Neural progenitor cell (in vitro differentiated cells): ENCODE results near the gene RIMS1. TPM values are rescaled to one million over a fixed set of nuclear protein-coding genes. Genes with fewer than 3 reads are reported as not detected.

Source experiments
- DNase-seq: peaks from one replicate; pipeline ENCODE4 v3.0.0-alpha.2; 2016; ENCODE audit warnings: low spot score
- H2AFZ ChIP-seq: fragments of 200-600 bp; sonication (generic); replicated peaks from 2 replicates; pipeline ENCODE4 v1.6.1; 2016; ENCODE audit warnings: antibody characterized with exemption
- H3F3A ChIP-seq: fragments of 200-600 bp; sonication (generic); 2 replicates; pipeline ENCODE4 v1.6.1; 2016; ENCODE audit warnings: antibody characterized with exemption, low read depth
- H3K27ac ChIP-seq: fragments of 200-600 bp; sonication (generic); 2 replicates; pipeline ENCODE4 v1.5.1; 2016; ENCODE audit warnings: mild to moderate bottlenecking
- H3K27me3 ChIP-seq: fragments of 200-600 bp; sonication (generic); 2 replicates; pipeline ENCODE4 v1.6.1; 2016; ENCODE audit warnings: mild to moderate bottlenecking, moderate library complexity
- H3K36me3 ChIP-seq: fragments of 200-600 bp; sonication (generic); 2 replicates; pipeline ENCODE4 v1.5.1; 2016
- H3K4me1 ChIP-seq: fragments of 200-600 bp; sonication (generic); 2 replicates; pipeline ENCODE4 v1.6.1; 2016; ENCODE audit warnings: mixed run types
- H3K4me2 ChIP-seq: fragments of 200-600 bp; sonication (generic); 2 replicates; pipeline ENCODE4 v1.6.1; 2016
- H3K4me3 ChIP-seq: fragments of 200-600 bp; sonication (generic); 2 replicates; pipeline ENCODE4 v1.5.1; 2016
- H3K79me2 ChIP-seq: fragments of 200-600 bp; sonication (generic); 2 replicates; pipeline ENCODE4 v1.6.1; 2016; ENCODE audit warnings: low read depth
- H3K9ac ChIP-seq: fragments of 200-600 bp; sonication (generic); 2 replicates; pipeline ENCODE4 v1.6.1; 2016
- H3K9me3 ChIP-seq: fragments of 200-600 bp; sonication (generic); 2 replicates; pipeline ENCODE4 v1.5.1; 2016; ENCODE audit warnings: low read depth
- H4K20me1 ChIP-seq: fragments of 200-600 bp; sonication (generic); 2 replicates; pipeline ENCODE4 v1.6.1; 2016; ENCODE audit warnings: low read depth
- H3K27ac Mint-ChIP-seq: 3 replicates; pipeline ENCODE4 v1.8.0; 2021; ENCODE audit warnings: mixed read lengths
- H3K27me3 Mint-ChIP-seq: 2 replicates; pipeline ENCODE4 v1.8.0; 2022; ENCODE audit warnings: low read depth, mild to moderate bottlenecking, inconsistent platforms, moderate library complexity, mixed read lengths; ENCODE audit not compliant: insufficient read depth
- H3K36me3 Mint-ChIP-seq: 3 replicates; pipeline ENCODE4 v1.8.0; 2021; ENCODE audit warnings: mixed read lengths
- H3K4me1 Mint-ChIP-seq: 3 replicates; pipeline ENCODE4 v1.8.0; 2021; ENCODE audit warnings: mixed read lengths
- H3K4me3 Mint-ChIP-seq: 3 replicates; pipeline ENCODE4 v1.8.0; 2021; ENCODE audit warnings: mild to moderate bottlenecking, moderate library complexity, mixed read lengths
- H3K9me3 Mint-ChIP-seq: 3 replicates; pipeline ENCODE4 v1.8.0; 2020; ENCODE audit warnings: mixed read lengths
- CTCF ChIP-seq: fragments of 200-600 bp; sonication (generic); IDR thresholded peaks from 2 replicates; pipeline ENCODE4 v1.5.1; 2017; ENCODE audit warnings: antibody characterized with exemption, mild to moderate bottlenecking
- EZH2 ChIP-seq: fragments of 200-600 bp; sonication (generic); IDR thresholded peaks from 2 replicates; pipeline ENCODE4 v1.6.1; 2017; ENCODE audit warnings: antibody characterized with exemption, mild to moderate bottlenecking, moderate library complexity
- EZH2phosphoT487 ChIP-seq: fragments of 200-600 bp; sonication (generic); IDR thresholded peaks from 2 replicates; pipeline ENCODE4 v1.6.1; 2017; ENCODE audit warnings: antibody characterized with exemption
- total RNA-seq: library from RNA; depleted of rRNA; stranded (reverse); fragments of >200 nt; gene quantifications from 2 replicates; pipeline ENCODE4 v1.2.3, GENCODE V29; 2015; ENCODE audit warnings: low replicate concordance

Gene RIMS1
- total RNA-seq, 1 donor from 2014 or later: 2.5 TPM

- no peaks in the 10 kb centered on the region for H4K20me1 ChIP-seq
- no peaks in the 10 kb centered on the region for H3K9me3 ChIP-seq
- DNase-seq: no peak
- H3F3A ChIP-seq: no peaks in the 10 kb centered on the region
- H3K9me3 Mint-ChIP-seq: no peaks in the 10 kb centered on the region
- H3K4me3 ChIP-seq: no peak overlapping the region
- no peaks in the 10 kb centered on the region for H3K4me1 ChIP-seq
- H3K4me2 ChIP-seq: no peak overlapping the region
- H3K27me3 Mint-ChIP-seq: peaks cover 3% of the 10 kb centered on the region
- no peak for TF ChIP-seq EZH2
- no peak for TF ChIP-seq CTCF
- TF ChIP-seq EZH2phosphoT487: no peak
- peaks cover 2% of the 10 kb centered on the region for H3K4me1 Mint-ChIP-seq
- H3K36me3 ChIP-seq: no peaks in the 10 kb centered on the region
- no peak overlapping the region for H3K4me3 Mint-ChIP-seq
- no peaks in the 10 kb centered on the region for H3K36me3 Mint-ChIP-seq
- H3K9ac ChIP-seq: no peak overlapping the region
- H2AFZ ChIP-seq: no peak overlapping the region
- no peak overlapping the region for H3K27ac Mint-ChIP-seq
- H3K27ac ChIP-seq: no peak overlapping the region
- no peaks in the 10 kb centered on the region for H3K79me2 ChIP-seq
- no peaks in the 10 kb centered on the region for H3K27me3 ChIP-seq
These were observed 481.1 kb downstream of the RIMS1 start for GRCh38 chr6:72367439-72367838.

- Histone ChIP-seq H3K9ac (no peak overlapping the region), H3K79me2 (no peaks in the 10 kb centered on the region), H3F3A (no peaks in the 10 kb centered on the region), H3K9me3 (no peaks in the 10 kb centered on the region), H3K27me3 (no peaks in the 10 kb centered on the region), H2AFZ (no peak overlapping the region), H3K36me3 (no peaks in the 10 kb centered on the region), H3K4me2 (no peak overlapping the region), H3K4me3 (no peak overlapping the region), H3K4me1 (peaks cover 7% of the 10 kb centered on the region), H4K20me1 (no peaks in the 10 kb centered on the region), H3K27ac (no peak overlapping the region)
- DNase-seq: no peak
- Mint-ChIP-seq H3K9me3 (no peaks in the 10 kb centered on the region), H3K4me3 (no peak overlapping the region), H3K27me3 (no peaks in the 10 kb centered on the region), H3K36me3 (no peaks in the 10 kb centered on the region), H3K27ac (no peak overlapping the region), H3K4me1 (peaks cover 14% of the 10 kb centered on the region)
- TF ChIP-seq CTCF: no peak
- no peak for TF ChIP-seq EZH2phosphoT487
These were observed 485.1 kb downstream of the RIMS1 start for GRCh38 chr6:72371473-72371872.

GRCh38 chr6:72374172-72374571 is 487.8 kb downstream of the RIMS1 start:
- peaks cover 16% of the 10 kb centered on the region for H3K4me1 Mint-ChIP-seq
- Histone ChIP-seq H3K4me2 (no peak overlapping the region), H3K4me1 (peaks cover 7% of the 10 kb centered on the region), H3K9me3 (no peaks in the 10 kb centered on the region), H3K79me2 (no peaks in the 10 kb centered on the region), H3K4me3 (no peak overlapping the region), H3K27ac (no peak overlapping the region), H2AFZ (no peak overlapping the region), H3K27me3 (no peaks in the 10 kb centered on the region), H3K36me3 (no peaks in the 10 kb centered on the region), H3F3A (no peaks in the 10 kb centered on the region), H4K20me1 (no peaks in the 10 kb centered on the region), H3K9ac (no peak overlapping the region)
- TF ChIP-seq CTCF (no peak), EZH2phosphoT487 (no peak)
- H3K9me3 Mint-ChIP-seq: no peaks in the 10 kb centered on the region
- no peaks in the 10 kb centered on the region for H3K27me3 Mint-ChIP-seq
- H3K27ac Mint-ChIP-seq: no peak overlapping the region
- no peak overlapping the region for H3K4me3 Mint-ChIP-seq
- H3K36me3 Mint-ChIP-seq: no peaks in the 10 kb centered on the region
- no peak for DNase-seq

GRCh38 chr6:72374857-72375256 is 488.5 kb downstream of the RIMS1 start:
- peaks cover 7% of the 10 kb centered on the region for H3K4me1 ChIP-seq
- H3K9me3 Mint-ChIP-seq: no peaks in the 10 kb centered on the region
- H4K20me1 ChIP-seq: no peaks in the 10 kb centered on the region
- no peak overlapping the region for H3K4me3 Mint-ChIP-seq
- no peaks in the 10 kb centered on the region for H3F3A ChIP-seq
- H3K27me3 Mint-ChIP-seq: no peaks in the 10 kb centered on the region
- H3K4me1 Mint-ChIP-seq: peaks cover 16% of the 10 kb centered on the region
- H3K36me3 Mint-ChIP-seq: no peaks in the 10 kb centered on the region
- peak; percentile 61 for DNase-seq
- H2AFZ ChIP-seq: no peak overlapping the region
- no peaks in the 10 kb centered on the region for H3K79me2 ChIP-seq
- H3K27ac Mint-ChIP-seq: no peak overlapping the region
- no peak overlapping the region for H3K4me2 ChIP-seq
- no peak overlapping the region for H3K27ac ChIP-seq
- H3K4me3 ChIP-seq: no peak overlapping the region
- no peaks in the 10 kb centered on the region for H3K27me3 ChIP-seq
- H3K36me3 ChIP-seq: no peaks in the 10 kb centered on the region
- TF ChIP-seq EZH2phosphoT487 (no peak), EZH2 (no peak), CTCF (no peak)
- H3K9me3 ChIP-seq: no peaks in the 10 kb centered on the region
- no peak overlapping the region for H3K9ac ChIP-seq
